A673 (cell line): Measurements from ENCODE around the gene TIMM10B. TPM values are rescaled to one million over a fixed set of nuclear protein-coding genes. Genes with fewer than 3 reads are reported as not detected.

Experiments
- BruUV-seq: library from RNA; stranded (reverse); fragments of 400-500 nt; replicated peaks from 2 replicates; lab custom pipeline; 2021; lab: Mats Ljungman, UMichigan
- CTCF ChIA-PET: fragments of 300-600 bp; sonication (Branson Sonifier 250); formaldehyde crosslinking; loops from one replicate; lab custom pipeline; 2022; ENCODE audit warnings: antibody characterized with exemption; lab: Charles Lee
- POLR2A ChIA-PET: fragments of 300-600 bp; sonication (Branson Sonifier 250); formaldehyde crosslinking; loops from one replicate; lab custom pipeline; 2022; ENCODE audit warnings: antibody characterized with exemption; ENCODE audit not compliant: low non-redundant PET; lab: Charles Lee
- DNase-seq: peaks from one replicate; pipeline ENCODE4 v3.0.0-alpha.2; 2015; ENCODE audit warnings: low spot score
- H3K27ac ChIP-seq: fragments of 200-600 bp; sonication (generic); 2 replicates; pipeline ENCODE4 v1.5.1; 2016; ENCODE audit warnings: mixed run types, low read depth, mild to moderate bottlenecking, mixed read lengths, antibody characterized with exemption, low read length; ENCODE audit not compliant: poor library complexity, severe bottlenecking
- H3K27me3 ChIP-seq: fragments of 200-600 bp; sonication (generic); replicated peaks from 2 replicates; pipeline ENCODE4 v1.6.1; 2017; ENCODE audit warnings: mixed run types, low read depth, mild to moderate bottlenecking, mixed read lengths, antibody characterized with exemption, low read length; ENCODE audit not compliant: insufficient read depth, poor library complexity
- H3K36me3 ChIP-seq: fragments of 200-600 bp; sonication (generic); 2 replicates; pipeline ENCODE4 v1.6.1; 2016; ENCODE audit warnings: mixed run types, mild to moderate bottlenecking, mixed read lengths, antibody characterized with exemption, low read length; ENCODE audit not compliant: insufficient read depth, poor library complexity, severe bottlenecking
- H3K4me1 ChIP-seq: fragments of 200-600 bp; sonication (generic); 2 replicates; pipeline ENCODE4 v1.6.1; 2017; ENCODE audit warnings: mixed run types, mild to moderate bottlenecking, mixed read lengths, antibody characterized with exemption, low read length; ENCODE audit not compliant: insufficient read depth, poor library complexity, severe bottlenecking
- H3K4me3 ChIP-seq: fragments of 200-600 bp; sonication (generic); 2 replicates; pipeline ENCODE4 v1.5.1; 2016; ENCODE audit warnings: low read depth, mixed run types, mild to moderate bottlenecking, mixed read lengths, low read length; ENCODE audit not compliant: poor library complexity, severe bottlenecking
- H3K9me3 ChIP-seq: fragments of 200-600 bp; sonication (generic); 2 replicates; pipeline ENCODE4 v1.6.1; 2016; ENCODE audit warnings: mixed run types, low read depth, mild to moderate bottlenecking, mixed read lengths, antibody characterized with exemption, low read length; ENCODE audit not compliant: poor library complexity, severe bottlenecking
- CTCF ChIP-seq: fragments of 300-800, 200-600 bp; sonication (generic); conservative IDR thresholded peaks from 2 replicates; pipeline ENCODE4 v1.5.1; 2017; ENCODE audit warnings: low read depth, mild to moderate bottlenecking, antibody characterized with exemption, low read length, moderate library complexity, mixed read lengths
- EZH2 ChIP-seq: fragments of 200-600 bp; sonication (generic); IDR thresholded peaks from 2 replicates; pipeline ENCODE4 v1.6.1; 2017; ENCODE audit warnings: borderline replicate concordance, low read depth, mild to moderate bottlenecking, mixed read lengths, antibody characterized with exemption, low read length; ENCODE audit not compliant: poor library complexity, severe bottlenecking
- intact Hi-C: fragments of 100-400 bp; cut with micrococcal nuclease; formaldehyde crosslinking; loops from one replicate; pipeline ENCODE4 v1.10.0; 2022; ENCODE audit not compliant: unreplicated experiment
- total RNA-seq: library from RNA; stranded (reverse); gene quantifications from 2 replicates; pipeline ENCODE4 v1.2.3, GENCODE V29; 2021

TIMM10B gene
- total RNA-seq, 1 experiment from 2014 or later, result 40.3 TPM

GRCh38 chr11:6489306-6489705, 8.0 kb downstream of the TIMM10B start:
- ChIA-PET POLR2A (no interaction called here), CTCF (no interaction called here)
- peaks cover 45% of the 10 kb centered on the region for H3K36me3 ChIP-seq
- BruUV-seq, result no TSS peak
- H3K4me3 ChIP-seq, result no peak overlapping the region
- no peaks in the 10 kb centered on the region for H3K4me1 ChIP-seq
- no peaks in the 10 kb centered on the region for H3K9me3 ChIP-seq
- no peaks in the 10 kb centered on the region for H3K27me3 ChIP-seq
- no peak for DNase-seq
- TF ChIP-seq EZH2 (no peak), CTCF (no peak)
- H3K27ac ChIP-seq, result no peak overlapping the region
- intact Hi-C loops, result no loop called here

- BruUV-seq, result no TSS peak
- Histone ChIP-seq H3K27me3 (no peaks in the 10 kb centered on the region), H3K4me1 (no peaks in the 10 kb centered on the region), H3K36me3 (peaks cover 24% of the 10 kb centered on the region), H3K4me3 (no peak within 1 kb of the TSS), H3K9me3 (no peaks in the 10 kb centered on the region), H3K27ac (peak within 1 kb of the TSS; percentile 30)
- DNase-seq, result no peak
- TF ChIP-seq CTCF (no peak), EZH2 (no peak)
- CTCF ChIA-PET, result no interaction called here
- intact Hi-C loops, result no loop called here
- POLR2A ChIA-PET, result no interaction called here
These were observed 16.0 kb downstream of the TIMM10B start, which contains the start of gene DNHD1 for GRCh38 chr11:6497069-6497839. TSS of gene DNHD1 (plus strand) at chr11:6497280. CDS start at chr11:6498216, 936 bp downstream.

GRCh38 chr11:6498121-6498520, 16.8 kb downstream of the TIMM10B start:
- DNase-seq, result no peak
- TF ChIP-seq EZH2 (no peak), CTCF (no peak)
- no TSS peak for BruUV-seq
- Histone ChIP-seq H3K9me3 (no peaks in the 10 kb centered on the region), H3K27ac (no peak overlapping the region), H3K36me3 (peaks cover 19% of the 10 kb centered on the region), H3K4me3 (no peak overlapping the region), H3K4me1 (no peaks in the 10 kb centered on the region), H3K27me3 (no peaks in the 10 kb centered on the region)
- POLR2A ChIA-PET, result interaction anchor here (0.6 kb wide), 1 partner anchor 8 kb away, joined by 3 read pairs; no protein-coding TSS in a partner anchor
- CTCF ChIA-PET, result no interaction called here
- intact Hi-C loops, result no loop called here
